Measurements from ENCODE around the gene CYP2U1.
"Not testable (repeated sequence)": the region's sequence is repeated elsewhere in the genome, so short reads cannot be mapped to it uniquely, and the experiment has no call there.

The CYP2U1 gene

GRCh38 chr4:107902715-107903114 is 28.6 kb upstream of the CYP2U1 start:
- H3K4me3 ChIP-seq (ENCODE audit: low read length) = no peak overlapping the region
- TF ChIP-seq, protein P1, sequence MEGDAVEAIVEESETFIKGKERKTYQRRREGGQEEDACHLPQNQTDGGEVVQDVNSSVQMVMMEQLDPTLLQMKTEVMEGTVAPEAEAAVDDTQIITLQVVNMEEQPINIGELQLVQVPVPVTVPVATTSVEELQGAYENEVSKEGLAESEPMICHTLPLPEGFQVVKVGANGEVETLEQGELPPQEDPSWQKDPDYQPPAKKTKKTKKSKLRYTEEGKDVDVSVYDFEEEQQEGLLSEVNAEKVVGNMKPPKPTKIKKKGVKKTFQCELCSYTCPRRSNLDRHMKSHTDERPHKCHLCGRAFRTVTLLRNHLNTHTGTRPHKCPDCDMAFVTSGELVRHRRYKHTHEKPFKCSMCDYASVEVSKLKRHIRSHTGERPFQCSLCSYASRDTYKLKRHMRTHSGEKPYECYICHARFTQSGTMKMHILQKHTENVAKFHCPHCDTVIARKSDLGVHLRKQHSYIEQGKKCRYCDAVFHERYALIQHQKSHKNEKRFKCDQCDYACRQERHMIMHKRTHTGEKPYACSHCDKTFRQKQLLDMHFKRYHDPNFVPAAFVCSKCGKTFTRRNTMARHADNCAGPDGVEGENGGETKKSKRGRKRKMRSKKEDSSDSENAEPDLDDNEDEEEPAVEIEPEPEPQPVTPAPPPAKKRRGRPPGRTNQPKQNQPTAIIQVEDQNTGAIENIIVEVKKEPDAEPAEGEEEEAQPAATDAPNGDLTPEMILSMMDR (conservative IDR thresholded peaks at IDR 0.05; ENCODE audit: low read depth, low read length) = no peak
- DNase-seq (ENCODE audit: low read depth) = no peak

GRCh38 chr4:107905082-107905481 is 26.3 kb upstream of the CYP2U1 start:
- not testable (repeated sequence) for DNase-seq (ENCODE audit: low read depth); H3K4me3 ChIP-seq (ENCODE audit: low read length)

- no peak overlapping the region for H3K4me3 ChIP-seq (ENCODE audit: low read length)
- no peak for DNase-seq (ENCODE audit: low read depth)
- TF ChIP-seq, protein P1 (conservative IDR thresholded peaks at IDR 0.05; ENCODE audit: low read depth, low read length) = no peak
Observed at GRCh38 chr4:107906458-107907100, 24.8 kb upstream of the CYP2U1 start.

DNA sequence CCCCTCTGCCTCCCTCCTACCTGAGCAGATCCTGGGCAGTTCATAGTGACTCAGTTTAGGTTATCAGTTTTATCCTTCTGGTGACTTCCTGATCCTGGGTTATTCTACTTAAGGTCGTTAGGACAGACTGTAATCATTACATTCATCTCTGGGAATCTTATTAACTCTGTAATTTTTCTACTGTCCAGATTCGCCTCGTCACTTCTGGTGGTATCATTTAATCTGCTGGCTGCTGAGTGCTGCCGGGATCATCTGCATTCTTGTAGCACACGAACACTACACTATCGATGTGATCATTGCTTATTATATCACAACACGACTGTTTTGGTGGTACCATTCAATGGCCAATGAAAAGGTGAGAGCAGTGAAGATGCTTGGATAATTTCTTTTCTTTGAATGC is 23.0 kb upstream of the CYP2U1 start:
- no peak overlapping the region for H3K4me3 ChIP-seq (ENCODE audit: low read length)
- TF ChIP-seq, protein P1 (conservative IDR thresholded peaks at IDR 0.05; ENCODE audit: low read depth, low read length) = no peak
- DNase-seq (ENCODE audit: low read depth) = no peak

DNA sequence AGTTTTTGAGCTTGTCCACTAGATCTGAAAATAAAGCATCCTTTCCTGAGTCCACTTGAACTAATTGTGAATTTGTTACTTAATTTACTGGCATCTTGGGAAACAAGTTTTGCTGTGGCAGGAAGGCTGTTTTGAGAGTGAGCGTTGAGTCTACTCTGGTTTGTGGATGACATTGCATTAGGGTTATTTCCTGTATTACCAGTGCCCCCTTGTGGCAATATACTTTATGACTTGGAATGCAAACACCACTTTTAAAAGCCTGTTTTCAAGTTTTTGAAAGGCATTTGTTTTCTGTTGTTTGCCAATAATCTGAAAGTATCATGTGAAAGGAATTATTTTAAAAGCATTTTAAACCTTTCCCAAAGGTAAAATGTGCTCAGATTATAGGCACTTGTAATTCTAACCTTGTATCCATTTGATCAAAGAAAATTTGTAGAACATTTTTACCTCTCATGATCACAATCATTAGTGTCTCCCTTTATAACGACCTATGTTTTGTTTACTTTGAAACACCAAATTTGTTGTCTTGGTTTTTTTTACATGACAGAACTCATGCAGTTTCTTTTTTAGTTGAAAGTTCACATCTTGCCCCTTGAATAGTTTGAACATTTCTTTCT is 18.0 kb upstream of the CYP2U1 start:
- no peak overlapping the region for H3K4me3 ChIP-seq (ENCODE audit: low read length)
- no peak for DNase-seq (ENCODE audit: low read depth)
- TF ChIP-seq, protein P1 (conservative IDR thresholded peaks at IDR 0.05; ENCODE audit: low read depth, low read length) = peak; percentile 64

- TF ChIP-seq, protein P1 (conservative IDR thresholded peaks at IDR 0.05; ENCODE audit: low read depth, low read length) = no peak
- DNase-seq (ENCODE audit: low read depth) = no peak
- H3K4me3 ChIP-seq (ENCODE audit: low read length) = no peak overlapping the region
Observed at GRCh38 chr4:107915220-107915619, 16.1 kb upstream of the CYP2U1 start.

DNA sequence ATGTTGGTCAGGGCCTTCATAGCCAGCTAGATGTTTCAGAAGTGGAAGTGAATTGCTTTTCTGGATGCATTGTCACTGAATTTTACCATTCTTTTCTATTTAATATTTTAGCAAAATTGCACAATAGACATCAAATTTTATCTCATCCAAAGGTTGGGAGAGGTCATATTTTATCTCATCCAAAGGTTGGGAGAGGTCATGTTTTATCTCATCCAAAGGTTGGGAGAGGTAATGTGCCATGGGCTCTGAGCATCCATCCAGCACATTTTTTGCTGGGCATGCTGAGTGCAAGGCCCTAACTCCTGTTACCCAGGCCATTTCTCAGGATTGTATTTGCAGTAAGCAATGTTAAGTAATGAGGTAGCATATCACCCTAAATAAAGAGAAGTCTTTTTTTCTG is 14.7 kb upstream of the CYP2U1 start:
- TF ChIP-seq, protein P1 (conservative IDR thresholded peaks at IDR 0.05; ENCODE audit: low read depth, low read length) = no peak
- DNase-seq (ENCODE audit: low read depth) = no peak
- no peak overlapping the region for H3K4me3 ChIP-seq (ENCODE audit: low read length)
